ENCODE results near the gene TRIOBP. TPM values are rescaled to one million over a fixed set of nuclear protein-coding genes. Genes with fewer than 3 reads are reported as not detected.

Gene TRIOBP
- total and polyA plus RNA-seq, 2 donors (not counting 3 experiments of a cell fraction or from before 2014, with no cell fraction given) = 60.6 to 104 TPM

- FAIRE-seq (no peak), DNase-seq (ENCODE audit: low read depth, low spot score) (no peak)
- intact Hi-C loops (cut with micrococcal nuclease) (no loop called here), dilution Hi-C loops (cut with MboI; ENCODE audit: extremely low pct_ligation_motif_present, low sequenced_read_pairs) (no loop called here)
- H3K79me2 ChIP-seq (ENCODE audit: control insufficient read depth, insufficient read depth, low read length) = peaks cover 18% of the 10 kb centered on the region
- no peaks in the 10 kb centered on the region for H4K20me1 ChIP-seq (replicated peaks; ENCODE audit: control insufficient read depth, extremely low read depth, insufficient read depth, low read length)
- BruUV-seq (replicated peaks) = no TSS peak
- no peak overlapping the region for H3K4me3 ChIP-seq (replicated peaks in 1 of 3; ENCODE audit: insufficient read depth in 1 of 3, low read depth in 1 of 3, low read length in 3 of 3)
- peaks cover under 1% of the 10 kb centered on the region for H3K4me1 ChIP-seq (ENCODE audit: control insufficient read depth, extremely low read depth, insufficient read depth, low read length)
- H3K27me3 ChIP-seq (ENCODE audit: control insufficient read depth in 2 of 2, insufficient read depth in 2 of 2, low read length in 2 of 2) = no peaks in the 10 kb centered on the region
- TF ChIP-seq POLR2A (IDR thresholded peaks at IDR 0.05; ENCODE audit: low read depth, low read length) (no peak), MAX (IDR thresholded peaks at IDR 0.05; ENCODE audit: insufficient read depth, insufficient read length) (no peak), JUN (IDR thresholded peaks at IDR 0.05; ENCODE audit: borderline replicate concordance, insufficient read depth, insufficient read length, low read depth) (no peak), MYC (IDR thresholded peaks at IDR 0.05; ENCODE audit: low read depth, low read length) (no peak), POLR2AphosphoS5 (IDR thresholded peaks at IDR 0.05; ENCODE audit: insufficient read depth, low read depth, low read length) (no peak), CTCF (IDR thresholded peaks at IDR 0.05; ENCODE audit: extremely low read depth in 1 of 2, insufficient read depth in 1 of 2, low read depth in 1 of 2, low read length in 2 of 2) (no peak), FOS (IDR thresholded peaks at IDR 0.05; ENCODE audit: borderline replicate concordance, insufficient read depth, low read length) (no peak), EZH2 (IDR thresholded peaks at IDR 0.05; ENCODE audit: borderline replicate concordance, low read depth, low read length, severe bottlenecking) (no peak), GATA2 (IDR thresholded peaks at IDR 0.05; ENCODE audit: insufficient read depth, insufficient read length, low read depth, low read length) (no peak)
- H3K36me3 ChIP-seq (ENCODE audit: control insufficient read depth in 2 of 2, extremely low read depth in 1 of 2, insufficient read depth in 2 of 2, low read length in 2 of 2) = no peaks in the 10 kb centered on the region
- H3K9ac ChIP-seq (replicated peaks; ENCODE audit: extremely low read depth, insufficient read depth, low read length) = no peak overlapping the region
- H3K27ac ChIP-seq (ENCODE audit: insufficient read depth, low read depth, low read length) = no peak overlapping the region
- H3K4me2 ChIP-seq (ENCODE audit: insufficient read depth, low read length) = no peak overlapping the region
- ChIA-PET CTCF (interaction anchor here (1.2 to 3.7 kb wide), 7 partner anchors 8 to 80 kb away, joined by 3 to 23 read pairs (median 10); partner anchors contain the start of genes NOL12 and PDXP), POLR2A (interaction anchor here (1.2 kb wide), 1 partner anchor 14 kb away, joined by 4 read pairs; the partner anchor contains the start of gene PDXP)
- H2AFZ ChIP-seq (ENCODE audit: low read depth, low read length) = no peak overlapping the region
- no peaks in the 10 kb centered on the region for H3K9me1 ChIP-seq (replicated peaks; ENCODE audit: control insufficient read depth, extremely low read depth, insufficient read depth, low read length)
- no peaks in the 10 kb centered on the region for H3K9me3 ChIP-seq (replicated peaks; ENCODE audit: control insufficient read depth, insufficient read depth, low read length)
Measured at GRCh38 chr22:37672206-37672919, 24.5 kb upstream of the TRIOBP start.

All from endothelial cell of umbilical vein (primary cell).